ENCODE measurements around the gene FKBP4.

The FKBP4 gene

DNA sequence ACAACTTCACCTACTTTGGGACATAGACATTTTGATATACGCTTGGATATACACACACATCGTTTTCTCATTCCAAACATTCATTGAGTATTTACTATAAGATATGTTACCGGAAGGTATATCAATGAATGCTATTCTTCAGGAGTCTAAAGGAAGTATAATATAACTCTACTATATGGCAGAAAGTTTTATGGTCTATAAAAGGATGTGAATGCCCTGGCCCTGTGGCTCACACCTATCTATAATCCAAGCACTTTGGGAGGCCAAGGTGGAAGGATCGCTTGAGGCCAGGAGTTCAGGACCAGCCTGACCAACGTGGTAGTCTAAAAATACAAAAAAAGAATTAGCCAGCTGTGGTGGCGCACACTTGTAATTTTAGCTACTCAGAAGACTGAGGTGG, 34.5 kb downstream of the FKBP4 start:
- H3K4me3 ChIP-seq (ENCODE audit: low read length) = no peak overlapping the region
- TF ChIP-seq CTCF (IDR thresholded peaks at IDR 0.05; ENCODE audit: low read depth, low read length, poor library complexity, severe bottlenecking) (no peak), EZH2phosphoT487 (IDR thresholded peaks at IDR 0.05; ENCODE audit: borderline replicate concordance, low read length) (no peak)
- H3K27me3 ChIP-seq (ENCODE audit: control insufficient read depth, low read length) = no peaks in the 10 kb centered on the region
- no peaks in the 10 kb centered on the region for H3K4me1 ChIP-seq (ENCODE audit: control insufficient read depth, low read length)
- no peaks in the 10 kb centered on the region for H3K9me2 ChIP-seq (replicated peaks; ENCODE audit: control insufficient read depth, low read length)
- H3K79me2 ChIP-seq (ENCODE audit: control insufficient read depth, low read length) = no peaks in the 10 kb centered on the region
- no peak overlapping the region for H3K27ac ChIP-seq (ENCODE audit: low read depth, low read length)
- H3K4me2 ChIP-seq (ENCODE audit: low read length) = no peak overlapping the region
- H3K36me3 ChIP-seq (ENCODE audit: control insufficient read depth, low read length) = peaks cover 44% of the 10 kb centered on the region
- H4K20me1 ChIP-seq (ENCODE audit: control insufficient read depth, insufficient read depth, low read depth, low read length) = no peaks in the 10 kb centered on the region
- H3F3A ChIP-seq (ENCODE audit: control insufficient read depth, insufficient read depth) = no peaks in the 10 kb centered on the region
- no peaks in the 10 kb centered on the region for H3K9me3 ChIP-seq (ENCODE audit: control insufficient read depth, insufficient read depth, low read length)

GRCh38 chr12:2832550-2833127, 37.9 kb downstream of the FKBP4 start:
- H3K9me2 ChIP-seq (replicated peaks; ENCODE audit: control insufficient read depth, low read length) = no peaks in the 10 kb centered on the region
- no peak overlapping the region for H3K4me2 ChIP-seq (ENCODE audit: low read length)
- no peaks in the 10 kb centered on the region for H3K27me3 ChIP-seq (ENCODE audit: control insufficient read depth, low read length)
- H3F3A ChIP-seq (ENCODE audit: control insufficient read depth, insufficient read depth) = no peaks in the 10 kb centered on the region
- H4K20me1 ChIP-seq (ENCODE audit: control insufficient read depth, insufficient read depth, low read depth, low read length) = no peaks in the 10 kb centered on the region
- no peak overlapping the region for H3K27ac ChIP-seq (ENCODE audit: low read depth, low read length)
- H3K4me3 ChIP-seq (ENCODE audit: low read length) = no peak overlapping the region
- TF ChIP-seq CTCF (IDR thresholded peaks at IDR 0.05; ENCODE audit: low read depth, low read length, poor library complexity, severe bottlenecking) (no peak), EZH2phosphoT487 (IDR thresholded peaks at IDR 0.05; ENCODE audit: borderline replicate concordance, low read length) (no peak)
- H3K79me2 ChIP-seq (ENCODE audit: control insufficient read depth, low read length) = no peaks in the 10 kb centered on the region
- H3K9me3 ChIP-seq (ENCODE audit: control insufficient read depth, insufficient read depth, low read length) = no peaks in the 10 kb centered on the region
- H3K4me1 ChIP-seq (ENCODE audit: control insufficient read depth, low read length) = no peaks in the 10 kb centered on the region
- peaks cover 11% of the 10 kb centered on the region for H3K36me3 ChIP-seq (ENCODE audit: control insufficient read depth, low read length)

DNA sequence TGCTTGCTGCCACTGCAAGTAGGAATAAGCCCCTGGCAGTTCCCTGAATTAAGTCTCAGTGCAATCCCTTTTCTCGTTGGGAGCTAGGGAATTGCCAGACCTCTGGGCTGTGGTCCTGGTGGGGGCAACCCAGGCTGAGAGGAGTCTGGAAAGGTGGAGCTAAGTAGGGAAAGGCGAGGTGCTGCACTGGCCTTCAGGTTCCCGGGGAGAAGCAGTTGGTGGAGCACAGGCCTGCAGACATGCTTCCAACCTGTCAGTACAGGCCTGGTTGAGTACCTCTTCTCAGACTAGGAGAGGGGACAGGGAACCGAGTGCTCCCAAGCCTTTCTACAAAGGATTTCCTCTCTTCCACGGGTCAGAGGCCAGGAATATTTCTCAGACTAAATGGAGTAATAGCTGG, 38.6 kb downstream of the FKBP4 start:
- peaks cover 4% of the 10 kb centered on the region for H3K36me3 ChIP-seq (ENCODE audit: control insufficient read depth, low read length)
- H3K79me2 ChIP-seq (ENCODE audit: control insufficient read depth, low read length) = no peaks in the 10 kb centered on the region
- no peak for TF ChIP-seq EZH2phosphoT487 (IDR thresholded peaks at IDR 0.05; ENCODE audit: borderline replicate concordance, low read length)
- TF ChIP-seq CTCF (IDR thresholded peaks at IDR 0.05; ENCODE audit: low read depth, low read length, poor library complexity, severe bottlenecking) = no peak
- H3K9me3 ChIP-seq (ENCODE audit: control insufficient read depth, insufficient read depth, low read length) = no peaks in the 10 kb centered on the region
- H3K4me1 ChIP-seq (ENCODE audit: control insufficient read depth, low read length) = no peaks in the 10 kb centered on the region
- H3F3A ChIP-seq (ENCODE audit: control insufficient read depth, insufficient read depth) = no peaks in the 10 kb centered on the region
- H3K27ac ChIP-seq (ENCODE audit: low read depth, low read length) = no peak overlapping the region
- no peak overlapping the region for H3K4me2 ChIP-seq (ENCODE audit: low read length)
- H4K20me1 ChIP-seq (ENCODE audit: control insufficient read depth, insufficient read depth, low read depth, low read length) = no peaks in the 10 kb centered on the region
- H3K4me3 ChIP-seq (ENCODE audit: low read length) = no peak overlapping the region
- no peaks in the 10 kb centered on the region for H3K9me2 ChIP-seq (replicated peaks; ENCODE audit: control insufficient read depth, low read length)
- no peaks in the 10 kb centered on the region for H3K27me3 ChIP-seq (ENCODE audit: control insufficient read depth, low read length)

All from DOHH2 (cell line).